Keratinocyte (primary cell): Measurements from ENCODE around the gene OPN1SW.

Source experiments
- EZH2 ChIP-seq: IDR thresholded peaks from one replicate; pipeline ENCODE4 v1.6.1; 2012; ENCODE audit warnings: inconsistent platforms, mild to moderate bottlenecking, low read length, moderate library complexity
- TF ChIP-seq, protein P1 (sequence below), 3 experiments: IDR thresholded peaks in 1 of 3; conservative IDR thresholded peaks in 1 of 3; optimal IDR thresholded peaks in 1 of 3; 2 replicates in 2 of 3; 3 replicates in 1 of 3; pipeline versions ENCODE3 to v1.5.1; 2011; ENCODE audit warnings: low read length in 3 of 3, mild to moderate bottlenecking in 3 of 3, moderate library complexity in 2 of 3, control low read depth in 1 of 3, inconsistent platforms in 1 of 3; ENCODE audit not compliant: insufficient read depth in 2 of 3; ENCODE audit errors: extremely low read depth in 1 of 3

DNA sequence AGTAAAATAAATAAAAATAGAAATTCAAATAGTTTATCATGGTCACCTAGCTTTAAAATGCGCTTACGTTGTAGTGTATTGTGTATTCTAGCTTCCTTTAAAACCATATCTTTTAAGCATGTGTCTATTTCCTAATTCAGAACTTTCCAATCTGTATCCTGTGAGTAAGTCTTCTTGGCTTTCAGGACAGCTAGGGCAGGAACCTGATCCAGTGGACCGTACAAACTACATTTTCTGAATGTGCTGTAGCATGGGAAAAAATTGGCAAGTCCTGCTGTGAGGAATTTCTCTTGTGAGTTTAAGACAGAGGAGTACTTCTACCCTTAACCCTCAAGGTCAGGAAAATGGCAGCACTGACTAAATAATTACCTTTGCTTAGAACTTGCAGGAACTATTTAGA is 12.1 kb downstream of the OPN1SW start:
- TF ChIP-seq, protein P1, sequence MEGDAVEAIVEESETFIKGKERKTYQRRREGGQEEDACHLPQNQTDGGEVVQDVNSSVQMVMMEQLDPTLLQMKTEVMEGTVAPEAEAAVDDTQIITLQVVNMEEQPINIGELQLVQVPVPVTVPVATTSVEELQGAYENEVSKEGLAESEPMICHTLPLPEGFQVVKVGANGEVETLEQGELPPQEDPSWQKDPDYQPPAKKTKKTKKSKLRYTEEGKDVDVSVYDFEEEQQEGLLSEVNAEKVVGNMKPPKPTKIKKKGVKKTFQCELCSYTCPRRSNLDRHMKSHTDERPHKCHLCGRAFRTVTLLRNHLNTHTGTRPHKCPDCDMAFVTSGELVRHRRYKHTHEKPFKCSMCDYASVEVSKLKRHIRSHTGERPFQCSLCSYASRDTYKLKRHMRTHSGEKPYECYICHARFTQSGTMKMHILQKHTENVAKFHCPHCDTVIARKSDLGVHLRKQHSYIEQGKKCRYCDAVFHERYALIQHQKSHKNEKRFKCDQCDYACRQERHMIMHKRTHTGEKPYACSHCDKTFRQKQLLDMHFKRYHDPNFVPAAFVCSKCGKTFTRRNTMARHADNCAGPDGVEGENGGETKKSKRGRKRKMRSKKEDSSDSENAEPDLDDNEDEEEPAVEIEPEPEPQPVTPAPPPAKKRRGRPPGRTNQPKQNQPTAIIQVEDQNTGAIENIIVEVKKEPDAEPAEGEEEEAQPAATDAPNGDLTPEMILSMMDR (optimal IDR thresholded peaks at IDR 0.05 in 1 of 3, IDR thresholded peaks at IDR 0.05 in 1 of 3, conservative IDR thresholded peaks at IDR 0.05 in 1 of 3; ENCODE audit: extremely low read depth in 1 of 3, insufficient read depth in 2 of 3, low read length in 3 of 3): no peak
- no peak for TF ChIP-seq EZH2
